IMR-90 (cell line): ENCODE measurements around the gene SLCO2B1. TPM values are rescaled to one million over a fixed set of nuclear protein-coding genes. Genes with fewer than 3 reads are reported as not detected.

Experiments
- ATAC-seq: fragments of 200-7000 bp; cut with Tn5 transposase; 2 replicates; pipeline ENCODE4 v1.9.1; 2020; ENCODE audit warnings: low read depth, mild to moderate bottlenecking, moderate library complexity
- BruUV-seq: library from RNA; stranded (reverse); fragments of 400-500 nt; replicated peaks from 2 replicates; lab custom pipeline; 2021; lab: Mats Ljungman, UMichigan
- CTCF ChIA-PET: fragments of 300-600 bp; formaldehyde crosslinking; extraction: SDS; loops from one replicate; lab custom pipeline; 2021; ENCODE audit warnings: antibody characterized with exemption; lab: Yijun Ruan, JAX
- POLR2A ChIA-PET: fragments of 300-600 bp; sonication (Branson Sonifier 250); formaldehyde crosslinking; loops from one replicate; lab custom pipeline; 2022; ENCODE audit warnings: antibody characterized with exemption; ENCODE audit not compliant: unreplicated experiment; lab: Charles Lee
- DNase-seq: peaks from one replicate; pipeline ENCODE4 v3.0.0; 2013
- H2AFZ ChIP-seq: replicated peaks from 2 replicates; pipeline ENCODE3; 2013; ENCODE audit warnings: low read length, mild to moderate bottlenecking; ENCODE audit not compliant: poor library complexity
- H2AK5ac ChIP-seq: 2 replicates; pipeline ENCODE4 v1.6.1; 2013; ENCODE audit warnings: low read depth, low read length, inconsistent platforms
- H2AK9ac ChIP-seq: replicated peaks from 2 replicates; pipeline ENCODE3; 2013; ENCODE audit warnings: mild to moderate bottlenecking, low read depth, low read length, moderate library complexity; ENCODE audit not compliant: poor library complexity
- H2BK120ac ChIP-seq: 2 replicates; pipeline ENCODE4 v1.6.1; 2013; ENCODE audit warnings: low read depth, low read length, inconsistent platforms
- H2BK15ac ChIP-seq: 3 replicates; pipeline ENCODE4 v1.6.1; 2013; ENCODE audit warnings: low read depth, low read length, inconsistent platforms
- H2BK20ac ChIP-seq: 2 replicates; pipeline ENCODE4 v1.6.1; 2013; ENCODE audit warnings: low read depth, mild to moderate bottlenecking, inconsistent platforms, low read length, moderate library complexity
- H2BK5ac ChIP-seq: 2 replicates; pipeline ENCODE4 v1.6.1; 2013; ENCODE audit warnings: mild to moderate bottlenecking, low read depth, low read length, inconsistent platforms; ENCODE audit not compliant: poor library complexity, severe bottlenecking
- H3K14ac ChIP-seq: replicated peaks from 2 replicates; pipeline ENCODE4 v1.6.1; 2013; ENCODE audit warnings: low read depth, low read length, inconsistent platforms
- H3K18ac ChIP-seq: 2 replicates; pipeline ENCODE4 v1.6.1; 2013; ENCODE audit warnings: low read depth, low read length, control low read depth
- H3K23ac ChIP-seq: 2 replicates; pipeline ENCODE4 v1.6.1; 2013; ENCODE audit warnings: low read depth, low read length, inconsistent platforms
- H3K27ac ChIP-seq: 2 replicates; pipeline ENCODE4 v1.5.1; 2013; ENCODE audit warnings: mild to moderate bottlenecking, control low read depth, low read length; ENCODE audit not compliant: insufficient read depth
- H3K27me3 ChIP-seq: 2 replicates; pipeline ENCODE4 v1.6.1; 2013; ENCODE audit warnings: low read length; ENCODE audit not compliant: control insufficient read depth, insufficient read depth
- H3K36me3 ChIP-seq: 2 replicates; pipeline ENCODE4 v1.6.1; 2013; ENCODE audit warnings: low read length, mixed read lengths; ENCODE audit not compliant: control insufficient read depth, insufficient read depth
- H3K4ac ChIP-seq: 2 replicates; pipeline ENCODE4 v1.6.1; 2013; ENCODE audit warnings: low read depth, low read length, inconsistent platforms
- H3K4me1 ChIP-seq: 2 replicates; pipeline ENCODE4 v1.6.1; 2013; ENCODE audit warnings: low read length, mixed read lengths; ENCODE audit not compliant: control insufficient read depth, insufficient read depth
- H3K4me2 ChIP-seq: 2 replicates; pipeline ENCODE4 v1.6.1; 2013; ENCODE audit warnings: low read depth, mild to moderate bottlenecking, control low read depth, low read length, moderate library complexity
- H3K4me3 ChIP-seq: 2 replicates; pipeline ENCODE4 v1.5.1; 2013; ENCODE audit warnings: low read depth, mild to moderate bottlenecking, control low read depth, low read length, moderate library complexity; ENCODE audit not compliant: insufficient read depth
- H3K56ac ChIP-seq: 2 replicates; pipeline ENCODE4 v1.6.1; 2013; ENCODE audit warnings: low read length, inconsistent platforms; ENCODE audit not compliant: insufficient read depth; ENCODE audit errors: extremely low read depth
- H3K79me1 ChIP-seq, 2 experiments: 2 replicates each; pipeline ENCODE4 v1.6.1; 2013; ENCODE audit warnings: low read length in 2 of 2, inconsistent platforms in 1 of 2, low read depth in 1 of 2
- H3K9ac ChIP-seq: 2 replicates; pipeline ENCODE4 v1.6.1; 2013; ENCODE audit warnings: low read depth, low read length, control low read depth
- H3K9me1 ChIP-seq: 2 replicates; pipeline ENCODE4 v1.6.1; 2013; ENCODE audit warnings: low read length, inconsistent platforms; ENCODE audit not compliant: insufficient read depth
- H3K9me3 ChIP-seq: 2 replicates; pipeline ENCODE4 v1.6.1; 2013; ENCODE audit warnings: low read length; ENCODE audit not compliant: control insufficient read depth, insufficient read depth
- H4K20me1 ChIP-seq: 2 replicates; pipeline ENCODE4 v1.6.1; 2013; ENCODE audit warnings: low read length, inconsistent platforms; ENCODE audit not compliant: insufficient read depth
- H4K5ac ChIP-seq: 2 replicates; pipeline ENCODE4 v1.6.1; 2013; ENCODE audit warnings: mild to moderate bottlenecking, low read depth, low read length, control low read depth
- H4K8ac ChIP-seq, 2 experiments: 2 replicates each; pipeline ENCODE4 v1.6.1; 2013; ENCODE audit warnings: low read depth in 2 of 2, low read length in 2 of 2, control low read depth in 1 of 2, inconsistent platforms in 1 of 2
- H4K91ac ChIP-seq: 2 replicates; pipeline ENCODE4 v1.6.1; 2013; ENCODE audit warnings: low read depth, low read length, inconsistent platforms; ENCODE audit not compliant: insufficient read depth
- CEBPB ChIP-seq: IDR thresholded peaks from 2 replicates; pipeline ENCODE4 v1.6.1; 2012; ENCODE audit warnings: low read depth, low read length, improper control_type of control experiment
- CHD1 ChIP-seq: IDR thresholded peaks from 2 replicates; pipeline ENCODE4 v1.6.1; 2012; ENCODE audit warnings: low read depth, low read length, improper control_type of control experiment
- ELK1 ChIP-seq: fragments of 150-350 bp; IDR thresholded peaks from 2 replicates; pipeline ENCODE4 v1.6.1; 2016; ENCODE audit warnings: low read depth, mild to moderate bottlenecking, low read length, moderate library complexity, borderline replicate concordance
- NFE2L2 ChIP-seq: fragments of 150-350 bp; IDR thresholded peaks from 2 replicates; pipeline ENCODE4 v1.6.1; 2016; ENCODE audit warnings: low read depth, mild to moderate bottlenecking, low read length
- RAD21 ChIP-seq: IDR thresholded peaks from 2 replicates; pipeline ENCODE4 v1.6.1; 2012; ENCODE audit warnings: low read length, improper control_type of control experiment
- WGBS, 2 experiments: methylation state at CpG; one replicate each; pipeline versions ENCODE4 v1.1.5 to v1.1.7; 2013; ENCODE audit warnings: missing lambda C conversion rate in 2 of 2; ENCODE audit not compliant: insufficient read length in 1 of 2; ENCODE audit errors: extremely low coverage in 2 of 2; 5-methylcytosine and 5-hydroxymethylcytosine counted together
- dilution Hi-C: fragments of 300-500 bp; cut with HindIII; formaldehyde crosslinking; loops from one replicate; pipeline ENCODE4 v1.14.3; 2018; ENCODE audit warnings: low sequenced_read_pairs; ENCODE audit not compliant: unreplicated experiment
- in situ Hi-C: fragments of 300-500 bp; cut with MboI; formaldehyde crosslinking; loops from 3 replicates; pipeline ENCODE4 v1.14.3; 2019; ENCODE audit warnings: low sequenced_read_pairs, inconsistent platforms, mixed read lengths
- intact Hi-C: fragments of 100-400 bp; cut with micrococcal nuclease; formaldehyde crosslinking; loops from 2 replicates; pipeline ENCODE4 v1.10.0; 2022
- polyA plus RNA-seq, 3 experiments: library from polyadenylated mRNA; depleted of rRNA; stranded (reverse); fragments of >200 nt; gene quantifications; 2 replicates each; pipeline ENCODE4 v1.2.3, GENCODE V29; 2012; ENCODE audit warnings: low replicate concordance in 1 of 3
- total RNA-seq: library from RNA; depleted of rRNA; stranded (reverse); fragments of >200 nt; gene quantifications from 2 replicates; pipeline ENCODE4 v1.2.3, GENCODE V29; 2012
- TF ChIP-seq, protein P1 (sequence below): fragments of 150-350 bp; IDR thresholded peaks from 2 replicates; pipeline ENCODE4 v1.6.1; 2017; ENCODE audit warnings: mild to moderate bottlenecking, antibody characterized with exemption, low read length, low read depth

The SLCO2B1 gene
- total and polyA plus RNA-seq, 2 of the 4 experiments (the other 2 are of a cell fraction), result not detected

GRCh38 chr11:75204012-75204674, 53.2 kb downstream of the SLCO2B1 start:
- Histone ChIP-seq H3K4ac (no peak overlapping the region), H3K56ac (no peak overlapping the region), H4K8ac (no peak overlapping the region), H4K20me1 (no peaks in the 10 kb centered on the region), H3K4me2 (no peak overlapping the region), H3K23ac (no peak overlapping the region), H3K4me3 (no peak overlapping the region), H3K27me3 (peaks cover 52% of the 10 kb centered on the region), H2BK120ac (no peak overlapping the region), H3K14ac (no peak overlapping the region), H3K9ac (no peak overlapping the region), H3K9me1 (no peaks in the 10 kb centered on the region), H2BK20ac (no peak overlapping the region), H2AFZ (no peak overlapping the region), H3K79me1 (no peaks in the 10 kb centered on the region), H3K27ac (no peak overlapping the region), H3K18ac (no peak overlapping the region), H3K36me3 (no peaks in the 10 kb centered on the region), H3K4me1 (no peaks in the 10 kb centered on the region), H3K9me3 (no peaks in the 10 kb centered on the region), H2AK5ac (no peak overlapping the region), H2BK15ac (no peak overlapping the region), H4K91ac (no peak overlapping the region), H4K5ac (no peak overlapping the region), H2AK9ac (no peak overlapping the region), H2BK5ac (no peak overlapping the region)
- dilution Hi-C loops, result no loop called here
- DNase-seq (no peak), ATAC-seq (no peak)
- no TSS peak for BruUV-seq
- WGBS, 2 experiments, result 44% methylated on average over 4 of the region's 10 CpGs; no CpG with 5 or more reads in 1 of the 2 experiments
- intact Hi-C loops, result loop anchor here (2.0 kb wide), 1 partner anchor 275 kb away; no protein-coding TSS in a partner anchor
- in situ Hi-C loops, result loop anchor here (5.0 kb wide), 2 partner anchors 57 to 182 kb away; no protein-coding TSS in a partner anchor
- ChIA-PET CTCF (interaction anchor here (1.0 to 2.4 kb wide), 15 partner anchors 9 to 275 kb away, joined by 3 to 43 read pairs (median 6); partner anchors contain the start of gene SLCO2B1), POLR2A (no interaction called here)
- TF ChIP-seq CEBPB, result no peak
- no peak for TF ChIP-seq NFE2L2
- TF ChIP-seq ELK1, result no peak
- TF ChIP-seq, protein P1, sequence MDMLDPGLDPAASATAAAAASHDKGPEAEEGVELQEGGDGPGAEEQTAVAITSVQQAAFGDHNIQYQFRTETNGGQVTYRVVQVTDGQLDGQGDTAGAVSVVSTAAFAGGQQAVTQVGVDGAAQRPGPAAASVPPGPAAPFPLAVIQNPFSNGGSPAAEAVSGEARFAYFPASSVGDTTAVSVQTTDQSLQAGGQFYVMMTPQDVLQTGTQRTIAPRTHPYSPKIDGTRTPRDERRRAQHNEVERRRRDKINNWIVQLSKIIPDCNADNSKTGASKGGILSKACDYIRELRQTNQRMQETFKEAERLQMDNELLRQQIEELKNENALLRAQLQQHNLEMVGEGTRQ, result no peak
- TF ChIP-seq RAD21, result no peak
- no peak for TF ChIP-seq CHD1
